Osteoblast (primary cell): ENCODE data around the gene DYNC1H1. TPM values are rescaled to one million over a fixed set of nuclear protein-coding genes. Genes with fewer than 3 reads are reported as not detected.

Experiments used
- DNase-seq: peaks from one replicate; pipeline ENCODE4 v3.0.0; 2011; ENCODE audit warnings: low spot score, mixed read lengths; ENCODE audit not compliant: insufficient read length; ENCODE audit errors: missing footprints
- H2AFZ ChIP-seq: 2 replicates; pipeline ENCODE4 v1.6.0; 2011; ENCODE audit warnings: mild to moderate bottlenecking, low read length
- H3K27ac ChIP-seq: 2 replicates; pipeline ENCODE4 v1.5.1; 2011; ENCODE audit warnings: mild to moderate bottlenecking, low read depth, low read length, moderate library complexity
- H3K27me3 ChIP-seq: 2 replicates; pipeline ENCODE4 v1.6.0; 2012; ENCODE audit warnings: mild to moderate bottlenecking, control low read depth, inconsistent platforms, low read length, moderate library complexity; ENCODE audit not compliant: insufficient read depth
- H3K36me3 ChIP-seq: 2 replicates; pipeline ENCODE4 v1.5.1; 2011; ENCODE audit warnings: mild to moderate bottlenecking, low read length, control low read depth, moderate library complexity; ENCODE audit not compliant: insufficient read depth
- H3K4me1 ChIP-seq: 2 replicates; pipeline ENCODE4 v1.5.1; 2011; ENCODE audit warnings: mild to moderate bottlenecking, low read length, control low read depth, moderate library complexity; ENCODE audit not compliant: insufficient read depth
- H3K4me2 ChIP-seq: 2 replicates; pipeline ENCODE4 v1.6.0; 2011; ENCODE audit warnings: mild to moderate bottlenecking, low read length; ENCODE audit not compliant: insufficient read depth
- H3K4me3 ChIP-seq: fragments of 200-600 bp; sonication (generic); 3 replicates; pipeline ENCODE4 v1.5.1; 2012; ENCODE audit warnings: mild to moderate bottlenecking, low read length, inconsistent platforms; ENCODE audit not compliant: insufficient read depth
- H3K79me2 ChIP-seq: 2 replicates; pipeline ENCODE4 v1.6.0; 2012; ENCODE audit warnings: mild to moderate bottlenecking, low read length, control low read depth, inconsistent platforms; ENCODE audit not compliant: insufficient read depth
- H3K9me3 ChIP-seq: 2 replicates; pipeline ENCODE4 v1.5.1; 2011; ENCODE audit warnings: low read depth, low read length, control low read depth
- H4K20me1 ChIP-seq: 2 replicates; pipeline ENCODE4 v1.6.0; 2012; ENCODE audit warnings: mild to moderate bottlenecking, low read length, control low read depth; ENCODE audit not compliant: insufficient read depth
- CTCF ChIP-seq: IDR thresholded peaks from 2 replicates; pipeline ENCODE4 v1.5.1; 2011; ENCODE audit warnings: mild to moderate bottlenecking, low read depth, low read length, moderate library complexity; ENCODE audit errors: extremely low read depth
- total RNA-seq: library from RNA; depleted of rRNA; stranded (reverse); fragments of >200 nt; gene quantifications from 2 replicates; pipeline ENCODE4 v1.2.3, GENCODE V29; 2012

The DYNC1H1 gene
- total RNA-seq, 1 donor: 340 TPM

- Histone ChIP-seq H3K9me3 (no peaks in the 10 kb centered on the region), H4K20me1 (no peaks in the 10 kb centered on the region), H3K79me2 (peaks cover 4% of the 10 kb centered on the region), H3K27ac (no peak overlapping the region), H3K27me3 (no peaks in the 10 kb centered on the region), H3K4me1 (no peaks in the 10 kb centered on the region), H3K4me3 (no peak overlapping the region), H3K36me3 (no peaks in the 10 kb centered on the region), H2AFZ (no peak overlapping the region), H3K4me2 (no peak overlapping the region)
- no peak for TF ChIP-seq CTCF
- no peak for DNase-seq
Measured at GRCh38 chr14:101954501-101954900, 9.9 kb upstream of the DYNC1H1 start.

- peaks cover under 1% of the 10 kb centered on the region for H4K20me1 ChIP-seq
- H3K79me2 ChIP-seq: no peaks in the 10 kb centered on the region
- H3K9me3 ChIP-seq: no peaks in the 10 kb centered on the region
- H3K36me3 ChIP-seq: no peaks in the 10 kb centered on the region
- no peak overlapping the region for H3K27ac ChIP-seq
- no peaks in the 10 kb centered on the region for H3K4me1 ChIP-seq
- H3K27me3 ChIP-seq: no peaks in the 10 kb centered on the region
- no peak for TF ChIP-seq CTCF
- no peak overlapping the region for H3K4me2 ChIP-seq
- H2AFZ ChIP-seq: no peak overlapping the region
- DNase-seq: no peak
- no peak overlapping the region for H3K4me3 ChIP-seq
Measured at GRCh38 chr14:101955695-101956161, 8.6 kb upstream of the DYNC1H1 start.

- Histone ChIP-seq H3K9me3 (no peaks in the 10 kb centered on the region), H4K20me1 (peaks cover 3% of the 10 kb centered on the region), H3K4me2 (no peak overlapping the region), H3K36me3 (no peaks in the 10 kb centered on the region), H3K27ac (no peak overlapping the region), H3K4me1 (peaks cover 2% of the 10 kb centered on the region), H2AFZ (no peak overlapping the region), H3K4me3 (no peak overlapping the region), H3K27me3 (no peaks in the 10 kb centered on the region), H3K79me2 (no peaks in the 10 kb centered on the region)
- DNase-seq: no peak
- no peak for TF ChIP-seq CTCF
Measured at GRCh38 chr14:101956179-101956885, 8.0 kb upstream of the DYNC1H1 start.

GRCh38 chr14:101957406-101958234 is 6.8 kb upstream of the DYNC1H1 start:
- no peak overlapping the region for H2AFZ ChIP-seq
- peaks cover 3% of the 10 kb centered on the region for H4K20me1 ChIP-seq
- no peak overlapping the region for H3K4me3 ChIP-seq
- no peaks in the 10 kb centered on the region for H3K79me2 ChIP-seq
- no peak overlapping the region for H3K4me2 ChIP-seq
- H3K36me3 ChIP-seq: no peaks in the 10 kb centered on the region
- H3K9me3 ChIP-seq: no peaks in the 10 kb centered on the region
- H3K27me3 ChIP-seq: no peaks in the 10 kb centered on the region
- peaks cover 10% of the 10 kb centered on the region for H3K4me1 ChIP-seq
- no peak for TF ChIP-seq CTCF
- H3K27ac ChIP-seq: no peak overlapping the region
- no peak for DNase-seq
